ENCODE results near the gene PAK1. TPM values are rescaled to one million over a fixed set of nuclear protein-coding genes. Genes with fewer than 3 reads are reported as not detected.

Gene PAK1
- total RNA-seq, 1 donor, result 20.5 TPM

- DNase-seq (ENCODE audit: low read depth in 2 of 3, low spot score in 2 of 3), result no peak
Measured at GRCh38 chr11:77440678-77441077, 33.2 kb downstream of the PAK1 start.

- DNase-seq (ENCODE audit: low read depth in 2 of 3, low spot score in 2 of 3), result peak in 1 of 3 donors; percentile 37
Measured at GRCh38 chr11:77438487-77438886, 35.4 kb downstream of the PAK1 start.

DNA sequence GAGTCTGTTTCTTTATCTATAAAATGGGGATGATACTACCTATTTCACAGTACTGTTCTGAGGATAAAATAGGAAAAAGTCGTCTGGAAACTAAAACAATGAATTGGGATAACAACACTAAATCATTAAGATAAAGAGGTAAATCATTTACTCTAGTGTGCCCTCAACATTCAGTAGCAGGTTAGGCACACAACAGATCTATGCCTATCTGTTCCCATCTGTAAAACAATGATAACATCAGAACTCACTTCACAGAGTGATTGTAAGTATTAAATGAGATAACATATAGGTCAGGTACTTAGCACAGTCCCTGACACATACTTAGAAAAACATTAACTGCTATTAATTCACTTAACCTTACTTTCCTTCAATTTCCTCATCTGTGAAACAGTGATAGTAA lies 36.9 kb downstream of the PAK1 start:
- DNase-seq (ENCODE audit: low read depth in 2 of 3, low spot score in 2 of 3), result no peak

DNA sequence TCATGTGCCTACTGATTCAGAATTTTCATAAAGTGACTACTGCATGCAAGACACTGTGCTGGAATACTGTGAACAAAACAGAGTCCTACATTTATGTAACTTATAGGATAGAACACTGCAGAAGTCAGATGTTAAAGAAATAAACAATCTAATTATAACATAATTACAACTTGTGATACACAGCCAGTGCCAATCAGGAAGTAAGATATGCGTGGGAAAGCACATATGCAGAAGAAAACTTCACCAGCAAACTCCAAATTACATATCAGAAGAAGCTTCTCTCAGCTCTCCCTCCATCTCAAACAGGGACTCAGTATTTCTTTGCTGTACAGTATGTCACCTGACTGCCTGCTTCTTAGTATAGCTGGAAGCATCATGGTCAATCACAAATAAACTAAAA lies 37.4 kb downstream of the PAK1 start:
- DNase-seq (ENCODE audit: low read depth in 2 of 3, low spot score in 2 of 3), result no peak

- peak in 1 of 3 donors; percentile 35 for DNase-seq (ENCODE audit: low read depth in 2 of 3, low spot score in 2 of 3)
Measured at GRCh38 chr11:77435972-77436371, 37.9 kb downstream of the PAK1 start.

DNA sequence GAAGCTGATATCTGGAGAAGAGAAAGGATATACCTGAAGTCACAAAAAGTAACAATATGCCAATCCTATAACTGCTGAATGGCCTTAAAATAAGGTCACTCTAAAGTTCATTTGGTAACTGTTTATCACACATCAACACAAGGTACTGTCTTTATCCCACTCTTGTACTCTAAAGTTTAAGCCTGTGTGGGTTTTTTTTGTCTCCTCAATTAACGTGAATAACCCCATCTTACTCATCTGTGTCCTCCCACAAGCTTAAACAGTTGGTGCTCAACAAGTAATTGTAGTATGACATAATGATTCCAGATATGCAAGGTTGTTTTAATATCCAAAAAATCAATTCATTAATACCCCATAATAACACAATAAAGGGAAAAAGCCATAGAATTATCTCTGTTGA lies 42.1 kb downstream of the PAK1 start:
- no peak for DNase-seq (ENCODE audit: low read depth in 2 of 3, low spot score in 2 of 3)

DNA sequence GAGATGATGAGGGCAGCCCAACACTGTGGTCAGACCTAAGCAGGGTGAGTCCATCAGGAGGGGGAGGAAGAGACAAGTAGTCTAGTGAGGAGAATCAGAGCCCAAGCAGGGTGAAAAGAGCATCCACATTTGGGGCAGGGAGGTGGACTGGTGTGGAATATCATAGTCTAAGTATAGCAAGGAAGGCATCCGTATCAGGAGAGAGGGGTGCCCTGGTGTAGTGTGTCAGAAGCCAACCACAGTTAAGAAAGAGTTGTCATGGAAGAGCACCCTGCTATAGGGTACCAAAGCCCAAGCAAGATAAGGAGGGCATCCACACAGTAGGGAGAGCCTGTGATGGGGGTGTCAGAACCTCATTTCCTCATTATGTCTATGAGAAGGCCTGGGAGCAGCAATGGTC lies 45.3 kb downstream of the PAK1 start:
- DNase-seq (ENCODE audit: low read depth in 2 of 3, low spot score in 2 of 3), result no peak

GRCh38 chr11:77425346-77425745 lies 48.5 kb downstream of the PAK1 start:
- no peak for DNase-seq (ENCODE audit: low read depth in 2 of 3, low spot score in 2 of 3)

DNA sequence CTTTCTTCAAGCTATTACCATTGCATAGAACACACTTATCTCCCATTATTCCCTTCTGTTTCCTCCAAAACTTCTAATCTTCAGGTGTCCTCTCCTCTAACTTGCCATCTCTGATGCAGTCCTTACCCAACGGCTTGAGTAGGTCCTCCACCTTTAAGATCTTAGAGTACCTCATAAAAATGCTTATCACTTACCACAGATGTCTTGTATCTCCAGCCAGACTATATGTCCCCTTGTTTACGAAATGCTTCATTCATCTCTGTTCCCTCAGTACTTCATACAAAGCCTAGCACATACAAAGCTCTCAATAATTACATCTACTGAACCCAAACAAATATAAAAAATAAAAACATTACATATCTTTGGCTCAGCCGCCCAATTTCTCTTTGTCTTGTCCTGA lies 49.2 kb downstream of the PAK1 start:
- DNase-seq (ENCODE audit: low read depth in 2 of 3, low spot score in 2 of 3), result no peak

- DNase-seq (ENCODE audit: low read depth in 2 of 3, low spot score in 2 of 3), result no peak
Measured at GRCh38 chr11:77423624-77424023, 50.3 kb downstream of the PAK1 start.

GRCh38 chr11:77422687-77423086 lies 51.2 kb downstream of the PAK1 start:
- no peak for DNase-seq (ENCODE audit: low read depth in 2 of 3, low spot score in 2 of 3)

- DNase-seq (ENCODE audit: low read depth in 2 of 3, low spot score in 2 of 3), result no peak
Measured at GRCh38 chr11:77421041-77421723, 52.7 kb downstream of the PAK1 start.

GRCh38 chr11:77418971-77419597 lies 54.8 kb downstream of the PAK1 start:
- DNase-seq (ENCODE audit: low read depth in 2 of 3, low spot score in 2 of 3), result no peak

GRCh38 chr11:77418155-77418970 lies 55.5 kb downstream of the PAK1 start:
- DNase-seq (ENCODE audit: low read depth in 2 of 3, low spot score in 2 of 3), result peak in 1 of 3 donors; percentile 28

DNA sequence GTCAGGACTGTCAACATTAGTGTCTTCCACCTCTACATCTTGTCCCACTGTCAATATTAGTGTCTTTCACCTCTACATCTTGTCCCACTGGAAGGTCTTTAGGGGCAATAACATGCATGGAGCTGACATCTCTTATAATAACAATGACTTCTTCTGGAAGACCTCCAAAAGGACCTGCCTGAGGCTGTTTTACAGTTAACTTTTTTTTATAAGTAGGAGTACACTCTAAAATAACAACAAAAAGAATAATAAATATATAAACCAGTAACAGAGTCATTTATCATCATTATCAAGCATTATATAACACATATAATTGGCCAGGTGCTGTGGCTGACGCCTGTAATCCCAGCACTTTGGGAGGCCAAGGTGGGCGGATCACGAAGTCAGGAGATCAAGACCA lies 57.5 kb downstream of the PAK1 start:
- DNase-seq (ENCODE audit: low read depth in 2 of 3, low spot score in 2 of 3), result no peak

- no peak for DNase-seq (ENCODE audit: low read depth in 2 of 3, low spot score in 2 of 3)
Measured at GRCh38 chr11:77413850-77414460, 59.9 kb downstream of the PAK1 start.

DNA sequence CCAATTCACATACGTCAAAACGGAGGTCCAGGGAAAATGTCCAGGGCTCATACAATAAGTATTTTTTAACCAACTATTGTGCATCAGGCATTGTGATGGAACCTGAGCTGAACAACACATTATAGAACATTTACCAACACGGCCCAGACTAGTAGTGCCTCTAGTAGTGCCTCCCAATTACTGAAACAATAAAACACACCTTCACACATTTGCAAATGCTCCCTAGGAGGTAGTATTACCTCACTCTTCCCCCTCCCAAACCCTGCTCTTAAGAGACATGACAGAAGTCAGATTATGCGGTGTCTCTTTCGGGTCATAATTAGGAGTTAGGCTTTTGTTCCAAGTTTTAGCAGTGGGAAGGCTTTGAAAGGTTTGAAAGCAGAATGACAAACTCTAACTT lies 61.1 kb downstream of the PAK1 start:
- DNase-seq (ENCODE audit: low read depth in 2 of 3, low spot score in 2 of 3), result no peak

GRCh38 chr11:77411717-77412441 lies 62.0 kb downstream of the PAK1 start:
- DNase-seq (ENCODE audit: low read depth in 2 of 3, low spot score in 2 of 3), result peak; percentile 59 to 88 (median 86)

DNA sequence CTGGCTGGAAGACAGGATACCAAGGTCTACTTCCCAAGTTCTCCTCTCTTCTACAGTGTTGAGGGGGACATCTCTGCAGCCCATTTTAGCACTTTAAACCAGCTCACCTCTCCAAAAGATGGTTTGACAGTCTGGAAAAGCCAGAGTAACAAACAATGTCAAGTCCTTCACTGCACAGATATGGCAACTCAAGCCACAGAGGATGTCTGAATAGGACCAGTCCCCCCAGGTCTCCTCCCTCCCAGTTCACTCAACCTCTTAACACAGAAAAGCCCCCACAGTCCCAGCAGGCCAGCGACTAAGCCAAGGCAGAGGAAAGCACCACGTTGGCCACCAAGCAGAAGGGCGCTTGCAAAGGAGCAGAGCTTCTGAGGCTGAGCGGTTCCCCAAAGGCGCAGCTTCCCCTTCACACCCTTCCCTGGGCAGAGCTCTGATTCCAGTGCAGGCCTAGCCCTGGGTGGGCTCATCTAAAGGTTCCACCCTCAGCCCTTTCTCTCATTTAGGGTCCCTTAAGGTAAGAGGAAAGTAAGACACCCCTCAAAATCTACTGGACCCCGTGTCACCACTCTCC lies 62.7 kb downstream of the PAK1 start:
- peak in 2 of 3 donors; percentile 31 to 39 for DNase-seq (ENCODE audit: low read depth in 2 of 3, low spot score in 2 of 3)

- DNase-seq (ENCODE audit: low read depth in 2 of 3, low spot score in 2 of 3), result no peak
Measured at GRCh38 chr11:77410076-77410827, 63.6 kb downstream of the PAK1 start.

Data from hematopoietic multipotent progenitor cell (in vitro differentiated cells).